GM20000 (cell line): Measurements from ENCODE around the gene ATP9B.

Experiments
- DNase-seq: peaks from one replicate; pipeline ENCODE4 v3.0.0; 2012; ENCODE audit warnings: low spot score
- TF ChIP-seq, protein P1 (sequence below): IDR thresholded peaks from 2 replicates; pipeline ENCODE4 v1.5.1; 2012; ENCODE audit warnings: mild to moderate bottlenecking, control low read depth; ENCODE audit errors: extremely low read depth, missing control alignments

ATP9B gene

DNA sequence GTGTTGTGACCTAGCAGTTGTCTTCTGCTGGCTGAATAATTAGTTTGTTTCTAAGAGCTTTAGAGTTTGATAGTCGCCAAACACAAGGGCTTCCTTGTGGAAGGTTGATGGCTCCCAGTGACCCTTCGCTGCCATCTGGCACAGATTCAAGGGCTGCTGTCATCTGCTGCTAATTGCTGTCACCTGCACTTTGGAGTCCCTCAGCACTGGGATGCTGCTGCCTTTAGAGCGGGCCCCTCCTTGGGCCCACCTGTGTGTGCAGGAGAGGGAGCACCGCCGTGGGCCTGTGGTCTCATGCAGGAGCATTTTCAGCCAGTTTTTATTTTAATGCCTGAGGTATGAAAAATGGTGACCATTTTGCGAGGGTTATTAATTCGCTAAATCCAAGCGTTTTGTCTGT lies 172.6 kb downstream of the ATP9B start:
- DNase-seq, result no peak
- TF ChIP-seq, protein P1, sequence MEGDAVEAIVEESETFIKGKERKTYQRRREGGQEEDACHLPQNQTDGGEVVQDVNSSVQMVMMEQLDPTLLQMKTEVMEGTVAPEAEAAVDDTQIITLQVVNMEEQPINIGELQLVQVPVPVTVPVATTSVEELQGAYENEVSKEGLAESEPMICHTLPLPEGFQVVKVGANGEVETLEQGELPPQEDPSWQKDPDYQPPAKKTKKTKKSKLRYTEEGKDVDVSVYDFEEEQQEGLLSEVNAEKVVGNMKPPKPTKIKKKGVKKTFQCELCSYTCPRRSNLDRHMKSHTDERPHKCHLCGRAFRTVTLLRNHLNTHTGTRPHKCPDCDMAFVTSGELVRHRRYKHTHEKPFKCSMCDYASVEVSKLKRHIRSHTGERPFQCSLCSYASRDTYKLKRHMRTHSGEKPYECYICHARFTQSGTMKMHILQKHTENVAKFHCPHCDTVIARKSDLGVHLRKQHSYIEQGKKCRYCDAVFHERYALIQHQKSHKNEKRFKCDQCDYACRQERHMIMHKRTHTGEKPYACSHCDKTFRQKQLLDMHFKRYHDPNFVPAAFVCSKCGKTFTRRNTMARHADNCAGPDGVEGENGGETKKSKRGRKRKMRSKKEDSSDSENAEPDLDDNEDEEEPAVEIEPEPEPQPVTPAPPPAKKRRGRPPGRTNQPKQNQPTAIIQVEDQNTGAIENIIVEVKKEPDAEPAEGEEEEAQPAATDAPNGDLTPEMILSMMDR, result no peak

DNA sequence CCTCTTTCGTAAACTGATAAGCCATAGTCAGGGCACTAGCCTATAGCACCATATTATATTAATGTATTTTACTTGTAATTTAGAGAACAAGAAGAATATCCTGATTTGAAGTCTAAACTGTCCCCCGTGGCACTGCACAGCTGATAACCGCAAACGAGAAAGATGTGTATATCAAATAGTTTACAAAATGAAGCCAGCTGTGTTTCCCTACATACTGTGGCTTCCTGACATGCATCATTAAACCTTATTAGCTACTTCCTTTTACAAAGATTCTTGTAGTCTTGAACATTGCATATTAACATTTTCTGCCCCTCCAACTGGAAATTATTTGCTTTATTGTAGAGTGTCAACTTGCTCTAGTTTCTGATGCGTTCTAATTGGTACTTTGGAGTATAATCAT lies 173.1 kb downstream of the ATP9B start:
- no peak for DNase-seq
- TF ChIP-seq, protein P1, result no peak

DNA sequence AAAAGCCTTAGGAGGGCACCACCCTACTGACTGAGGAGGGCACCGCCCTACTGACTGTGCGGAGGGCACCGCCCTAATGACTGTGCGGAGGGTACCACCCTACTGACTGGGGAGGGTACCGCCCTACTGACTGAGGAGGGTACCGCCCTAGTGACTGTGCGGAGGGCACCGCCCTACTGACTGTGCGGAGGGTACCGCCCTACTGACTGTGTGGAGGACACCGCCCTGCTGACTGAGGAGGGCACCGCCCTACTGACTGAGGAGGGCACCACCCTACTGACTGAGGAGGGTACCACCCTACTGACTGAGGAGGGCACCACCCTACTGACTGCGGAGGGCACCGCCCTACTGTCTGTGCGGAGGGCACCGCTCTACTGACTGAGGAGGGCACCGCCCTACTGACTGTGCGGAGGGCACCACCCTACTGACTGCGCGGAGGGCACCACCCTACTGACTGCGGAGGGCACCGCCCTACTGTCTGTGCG lies 176.4 kb downstream of the ATP9B start:
- TF ChIP-seq, protein P1, result no peak
- DNase-seq, result no peak

DNA sequence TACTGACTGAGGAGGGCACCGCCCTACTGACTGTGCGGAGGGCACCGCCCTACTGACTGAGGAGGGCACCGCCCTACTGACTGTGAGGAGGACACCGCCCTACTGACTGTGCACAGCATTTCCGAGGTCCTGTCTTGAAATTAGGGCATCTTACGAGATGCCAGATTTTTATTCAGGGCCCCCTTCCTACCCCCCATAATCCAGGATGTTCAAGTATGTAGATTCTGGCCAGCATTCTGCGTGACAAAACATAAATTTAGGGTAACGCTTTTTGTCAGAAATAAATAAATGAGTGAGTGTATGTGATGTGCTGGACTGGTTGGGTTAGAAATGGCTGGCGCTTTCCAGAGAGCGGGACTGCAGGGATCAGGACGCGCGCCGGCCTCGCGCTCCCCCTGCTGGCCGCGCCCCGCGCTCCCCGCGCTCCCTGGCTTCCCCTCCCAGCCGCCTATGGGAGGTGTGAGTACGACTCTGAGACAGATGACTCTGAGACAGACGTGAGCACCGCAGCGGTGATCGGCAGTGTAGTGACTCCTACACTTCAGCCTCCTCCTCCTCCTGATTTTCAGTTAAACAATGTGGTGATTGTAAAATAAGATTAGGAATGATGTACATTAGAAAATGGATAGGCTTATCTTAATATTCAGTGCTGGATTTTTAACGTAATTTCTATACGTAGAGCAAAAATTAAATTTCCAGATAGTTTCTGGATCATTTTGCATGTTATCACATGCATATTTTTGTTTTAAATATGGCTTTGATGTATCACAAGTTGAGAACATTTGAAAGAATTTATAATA lies 177.3 kb downstream of the ATP9B start:
- DNase-seq, result peak; percentile 81
- TF ChIP-seq, protein P1, result peak; percentile 96

DNA sequence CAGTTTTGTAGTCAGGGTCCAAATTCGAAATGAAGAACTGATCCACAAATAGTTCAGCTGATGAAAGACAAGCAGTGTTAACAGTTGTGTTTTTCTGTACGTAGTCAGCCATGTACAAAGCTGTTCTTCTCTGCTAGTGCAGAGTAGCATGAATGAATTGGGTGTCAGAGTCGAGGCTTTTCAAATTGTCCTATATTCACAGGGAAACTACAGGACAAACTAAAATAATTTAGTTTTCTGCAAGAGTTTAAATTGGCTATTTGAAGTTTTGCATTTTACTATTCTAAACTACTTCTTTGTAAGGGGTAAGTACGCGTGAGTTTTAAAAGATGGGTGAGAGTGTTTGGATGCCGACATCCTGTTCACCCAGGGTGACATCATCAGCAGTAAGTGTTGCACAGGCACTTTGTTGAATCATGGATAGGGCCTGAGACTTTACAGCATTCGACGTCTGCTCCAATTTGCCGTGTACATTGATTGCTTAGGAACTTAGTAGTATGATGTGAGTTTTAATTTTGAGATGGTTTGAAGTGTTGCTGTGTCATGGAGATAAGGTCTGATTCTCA lies 179.4 kb downstream of the ATP9B start:
- DNase-seq, result no peak
- TF ChIP-seq, protein P1, result no peak

DNA sequence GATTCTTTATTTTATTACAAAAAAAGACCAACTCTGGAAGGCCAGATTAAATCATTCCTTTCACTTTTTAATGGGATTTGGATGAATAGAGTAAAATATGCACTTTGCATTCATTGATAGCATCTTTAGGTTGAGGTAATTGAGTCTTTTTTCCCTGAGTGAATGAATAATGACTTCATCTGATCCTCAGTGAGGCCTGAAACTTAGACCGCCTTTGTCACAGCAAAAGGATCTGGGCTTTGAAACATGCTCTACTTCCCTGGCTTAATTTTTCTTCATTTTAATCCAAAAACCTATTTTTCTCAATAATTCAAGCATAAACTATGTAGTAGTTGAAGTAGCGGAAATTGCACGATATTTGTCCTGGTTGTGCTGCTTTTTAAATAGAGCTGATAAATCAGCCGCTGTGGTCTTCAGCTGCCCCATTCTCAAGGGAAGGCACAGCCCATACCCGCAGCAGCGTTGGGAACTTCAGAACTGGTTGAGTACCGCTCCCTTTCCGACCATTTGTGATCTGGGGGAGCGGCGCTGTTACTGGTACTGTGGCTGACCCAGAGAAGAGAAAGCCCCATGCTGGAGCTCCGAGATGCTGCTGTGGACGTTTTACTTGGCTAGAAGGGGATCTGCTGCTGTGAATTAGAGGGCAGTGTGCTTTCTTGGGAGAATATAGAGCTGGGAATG lies 181.2 kb downstream of the ATP9B start:
- no peak for DNase-seq
- TF ChIP-seq, protein P1, result no peak

DNA sequence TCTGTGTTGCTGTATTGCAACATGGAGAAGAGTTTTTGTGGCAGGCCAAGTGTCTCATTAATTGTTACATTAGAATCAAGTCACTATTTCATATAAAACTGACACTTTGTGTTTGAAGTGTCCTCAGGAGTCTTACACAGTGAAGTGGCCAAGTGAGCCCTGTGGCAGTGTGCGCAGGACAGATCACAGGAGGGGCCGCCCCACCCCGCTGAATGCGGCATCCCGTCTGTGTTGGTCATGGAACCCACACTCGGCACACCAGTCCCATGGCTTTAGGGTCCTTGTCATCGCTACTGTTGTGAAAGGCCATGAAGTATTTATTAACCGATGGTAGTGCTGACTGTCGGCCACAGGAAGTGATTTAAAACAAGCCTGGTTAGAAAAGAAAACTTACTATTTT lies 181.8 kb downstream of the ATP9B start:
- TF ChIP-seq, protein P1, result no peak
- no peak for DNase-seq
